MM.1S (cell line): ENCODE results near the gene TP63.

ENCODE experiments used
- EZH2 ChIP-seq: fragments of 300-600 bp; sonication (generic); optimal IDR thresholded peaks from 2 replicates; pipeline ENCODE3; 2017; ENCODE audit warnings: low read depth, mild to moderate bottlenecking, antibody characterized with exemption, low read length, mixed read lengths
- EZH2phosphoT487 ChIP-seq: fragments of 300-600 bp; sonication (generic); IDR thresholded peaks from 2 replicates; pipeline ENCODE4 v1.6.1; 2018; ENCODE audit warnings: antibody characterized with exemption, low read length
- TF ChIP-seq, protein P1 (sequence below): fragments of 300-600 bp; sonication (generic); IDR thresholded peaks from 2 replicates; pipeline ENCODE4 v1.5.1; 2016; ENCODE audit warnings: antibody characterized with exemption, low read length, mixed read lengths

DNA sequence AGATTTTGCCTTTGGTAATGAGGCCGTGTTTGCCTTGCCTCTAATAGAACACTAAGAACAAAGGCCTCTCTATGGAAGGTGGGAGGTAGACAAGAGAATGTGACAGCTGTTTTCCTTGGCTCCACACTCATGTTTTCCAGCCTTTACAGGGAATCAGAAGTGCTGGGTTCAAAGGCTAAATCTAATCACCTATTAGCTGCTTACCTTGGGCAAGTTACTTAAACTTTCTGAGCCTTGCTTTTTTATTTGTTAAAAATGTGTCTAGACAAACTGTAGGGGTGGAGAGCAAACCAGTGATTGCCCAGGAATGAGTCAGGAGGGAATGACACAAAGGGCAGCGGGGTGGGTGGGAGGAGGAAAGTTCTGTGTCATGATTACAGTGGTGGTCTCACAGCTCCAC is 310.5 kb downstream of the TP63 start:
- TF ChIP-seq, protein P1, sequence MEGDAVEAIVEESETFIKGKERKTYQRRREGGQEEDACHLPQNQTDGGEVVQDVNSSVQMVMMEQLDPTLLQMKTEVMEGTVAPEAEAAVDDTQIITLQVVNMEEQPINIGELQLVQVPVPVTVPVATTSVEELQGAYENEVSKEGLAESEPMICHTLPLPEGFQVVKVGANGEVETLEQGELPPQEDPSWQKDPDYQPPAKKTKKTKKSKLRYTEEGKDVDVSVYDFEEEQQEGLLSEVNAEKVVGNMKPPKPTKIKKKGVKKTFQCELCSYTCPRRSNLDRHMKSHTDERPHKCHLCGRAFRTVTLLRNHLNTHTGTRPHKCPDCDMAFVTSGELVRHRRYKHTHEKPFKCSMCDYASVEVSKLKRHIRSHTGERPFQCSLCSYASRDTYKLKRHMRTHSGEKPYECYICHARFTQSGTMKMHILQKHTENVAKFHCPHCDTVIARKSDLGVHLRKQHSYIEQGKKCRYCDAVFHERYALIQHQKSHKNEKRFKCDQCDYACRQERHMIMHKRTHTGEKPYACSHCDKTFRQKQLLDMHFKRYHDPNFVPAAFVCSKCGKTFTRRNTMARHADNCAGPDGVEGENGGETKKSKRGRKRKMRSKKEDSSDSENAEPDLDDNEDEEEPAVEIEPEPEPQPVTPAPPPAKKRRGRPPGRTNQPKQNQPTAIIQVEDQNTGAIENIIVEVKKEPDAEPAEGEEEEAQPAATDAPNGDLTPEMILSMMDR, result no peak
- TF ChIP-seq EZH2 (no peak), EZH2phosphoT487 (no peak)
